Measurements from ENCODE around the gene EPB41L2.
A peak's percentile ranks its signal among the peaks of the same experiment; 100 is the strongest.

The EPB41L2 gene

GRCh38 chr6:131061751-131062119 lies 1.3 kb downstream of the EPB41L2 start:
- DNase-seq (ENCODE audit: low spot score): no peak

GRCh38 chr6:131061041-131061750 lies 1.8 kb downstream of the EPB41L2 start:
- peak; percentile 41 for DNase-seq (ENCODE audit: low spot score)

- DNase-seq (ENCODE audit: low spot score): no peak
These were observed 2.7 kb downstream of the EPB41L2 start for GRCh38 chr6:131060311-131060710.

DNA sequence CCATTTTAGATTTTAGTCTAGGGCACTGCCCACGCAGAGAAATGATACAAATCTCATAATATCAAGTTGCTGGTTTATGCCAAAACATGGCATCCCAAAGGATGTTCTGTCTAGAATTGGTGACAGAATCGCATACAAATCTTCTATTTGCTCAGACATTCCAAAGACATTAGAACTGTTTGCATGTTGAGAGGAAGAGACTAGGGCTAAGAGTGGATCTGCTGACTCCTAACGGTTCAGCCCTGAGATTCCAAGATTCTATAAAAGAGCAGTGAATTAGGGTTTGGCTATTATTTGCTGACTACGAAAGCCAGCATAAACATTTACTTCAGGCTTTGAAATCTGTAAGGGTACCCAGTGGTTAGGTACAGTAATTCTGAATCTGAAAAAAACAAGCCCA lies 3.6 kb downstream of the EPB41L2 start:
- no peak for DNase-seq (ENCODE audit: low spot score)

DNA sequence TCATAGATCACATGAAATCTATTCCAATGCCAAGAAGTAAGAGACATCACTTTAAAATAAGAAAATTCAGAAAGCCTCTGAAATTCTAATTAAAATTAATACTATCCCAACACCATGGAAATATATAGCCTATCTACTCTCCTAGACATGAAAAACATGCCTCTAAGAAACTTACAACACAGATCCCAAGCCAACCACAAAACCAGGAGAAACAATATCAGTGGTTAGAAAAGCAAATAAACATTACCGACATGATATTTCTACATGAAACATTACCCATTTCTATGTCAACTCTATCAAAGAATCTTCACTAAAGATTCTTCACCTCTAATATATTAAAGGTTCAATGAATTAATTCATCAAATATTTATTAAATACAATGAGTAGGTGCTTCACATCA lies 4.8 kb downstream of the EPB41L2 start:
- DNase-seq (ENCODE audit: low spot score): no peak

DNA sequence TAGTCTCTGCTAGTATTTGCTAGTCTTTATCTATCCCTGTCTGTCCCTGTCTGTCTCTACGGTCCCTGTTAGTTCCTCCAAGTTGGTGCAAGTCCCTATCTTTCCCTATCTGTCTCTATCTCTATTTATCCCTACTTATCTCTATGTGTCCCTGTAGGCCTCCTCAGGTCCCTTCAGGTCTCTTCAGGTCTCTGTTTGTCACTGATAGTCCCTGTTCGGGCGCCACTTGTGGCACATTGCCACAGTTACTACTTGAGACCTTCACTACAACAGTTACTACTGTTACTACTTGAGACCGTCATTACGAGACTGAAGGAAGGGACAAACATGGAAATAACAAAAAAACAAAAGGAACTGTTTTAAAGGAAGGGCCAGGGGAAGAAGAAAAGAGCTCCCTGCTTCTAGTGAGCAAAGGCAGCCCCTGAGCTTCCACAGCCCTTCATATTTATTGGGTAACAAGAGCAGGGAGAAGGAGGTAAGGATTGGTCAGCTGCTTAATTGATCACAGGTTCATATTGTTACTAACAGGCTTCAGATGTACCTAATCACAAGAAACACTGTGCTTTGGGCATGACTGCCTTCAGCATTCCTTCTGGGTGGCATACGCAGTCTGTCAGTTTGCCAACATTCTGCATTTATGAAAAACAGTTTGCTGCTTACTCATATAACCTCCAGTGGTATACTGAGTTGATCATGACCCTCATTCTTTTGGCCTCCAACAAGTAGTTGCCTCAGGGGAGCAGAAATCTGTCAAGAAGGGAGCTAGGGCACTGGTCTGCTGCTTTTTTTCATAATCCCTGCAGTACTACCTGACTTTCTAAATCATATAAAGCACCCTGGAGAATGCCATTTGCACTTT lies 8.4 kb downstream of the EPB41L2 start:
- no peak for DNase-seq (ENCODE audit: low spot score)

GRCh38 chr6:131053546-131054240 lies 9.4 kb downstream of the EPB41L2 start:
- DNase-seq (ENCODE audit: low spot score): peak; percentile 81

- DNase-seq (ENCODE audit: low spot score): no peak
These were observed 10.9 kb downstream of the EPB41L2 start for GRCh38 chr6:131052181-131052580.

DNA sequence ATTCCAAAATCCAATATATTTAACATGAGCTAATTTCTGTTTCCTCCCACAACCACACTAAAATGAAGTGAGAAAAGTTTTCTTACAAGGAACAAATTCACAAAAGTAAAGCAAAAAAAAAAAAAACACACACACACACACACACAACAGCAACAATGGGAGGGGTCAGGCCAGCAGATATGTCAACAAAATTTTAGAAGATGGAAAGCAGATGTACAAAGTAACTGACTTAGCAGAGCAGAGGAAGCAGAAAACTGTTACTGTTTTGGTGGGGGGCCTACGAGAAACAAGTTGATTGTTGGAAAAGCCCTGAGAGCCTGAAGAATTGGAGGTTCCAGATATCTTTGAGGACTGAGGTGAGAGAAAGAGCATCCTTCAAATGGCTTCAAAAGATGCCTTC lies 11.7 kb downstream of the EPB41L2 start:
- no peak for DNase-seq (ENCODE audit: low spot score)

- DNase-seq (ENCODE audit: low spot score): no peak
These were observed 13.4 kb downstream of the EPB41L2 start for GRCh38 chr6:131049608-131050007.

GRCh38 chr6:131048933-131049515 lies 14.0 kb downstream of the EPB41L2 start:
- no peak for DNase-seq (ENCODE audit: low spot score)

- DNase-seq (ENCODE audit: low spot score): no peak
These were observed 14.6 kb downstream of the EPB41L2 start for GRCh38 chr6:131048459-131048858.

GRCh38 chr6:131045139-131045538 lies 17.9 kb downstream of the EPB41L2 start:
- no peak for DNase-seq (ENCODE audit: low spot score)

DNA sequence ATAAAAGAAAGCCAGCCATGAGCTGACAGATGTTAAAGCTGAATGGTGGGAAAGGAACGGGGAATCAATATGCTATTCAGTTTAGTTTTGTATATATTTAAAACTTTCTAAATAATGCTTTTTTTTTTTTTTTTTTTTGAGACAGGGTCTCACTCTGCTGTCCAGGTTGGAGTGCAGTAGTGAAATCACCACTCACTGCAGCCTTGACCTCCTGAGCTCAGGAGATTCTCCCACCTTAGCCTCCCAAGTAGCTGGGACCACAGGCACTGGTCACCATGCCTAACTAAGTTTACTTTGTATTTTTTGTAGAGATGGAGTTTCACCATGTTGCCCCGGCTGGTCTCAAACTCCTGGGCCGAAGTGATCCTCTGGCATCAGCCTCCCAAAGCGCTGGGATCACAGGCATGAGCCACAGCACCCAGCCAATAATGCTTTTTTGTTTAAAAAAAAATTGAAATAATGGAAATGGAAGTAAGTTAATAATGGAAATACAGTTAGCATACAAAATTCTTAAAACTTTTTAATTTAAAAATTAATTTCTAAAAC lies 19.1 kb downstream of the EPB41L2 start:
- no peak for DNase-seq (ENCODE audit: low spot score)

GRCh38 chr6:131042664-131043063 lies 20.4 kb downstream of the EPB41L2 start:
- no peak for DNase-seq (ENCODE audit: low spot score)

GRCh38 chr6:131041814-131042213 lies 21.2 kb downstream of the EPB41L2 start:
- no peak for DNase-seq (ENCODE audit: low spot score)

DNA sequence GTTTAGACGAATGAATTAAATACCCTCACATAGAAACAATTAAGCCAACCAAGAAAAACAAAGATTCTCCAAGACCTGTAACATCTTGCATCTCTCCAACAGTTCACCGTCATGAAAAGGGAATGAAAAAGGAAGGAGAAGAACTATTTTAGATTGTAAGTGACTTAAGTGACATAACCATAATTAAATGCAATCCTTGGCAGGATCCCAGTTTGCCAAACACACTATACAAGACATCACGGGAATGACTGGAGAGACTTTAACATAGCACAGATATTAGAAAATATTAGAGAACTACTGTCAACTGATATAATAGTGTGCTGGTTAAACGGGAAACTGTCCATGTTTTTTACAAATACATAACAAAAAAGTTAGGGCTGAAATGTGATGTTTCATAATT lies 22.2 kb downstream of the EPB41L2 start:
- DNase-seq (ENCODE audit: low spot score): no peak

DNA sequence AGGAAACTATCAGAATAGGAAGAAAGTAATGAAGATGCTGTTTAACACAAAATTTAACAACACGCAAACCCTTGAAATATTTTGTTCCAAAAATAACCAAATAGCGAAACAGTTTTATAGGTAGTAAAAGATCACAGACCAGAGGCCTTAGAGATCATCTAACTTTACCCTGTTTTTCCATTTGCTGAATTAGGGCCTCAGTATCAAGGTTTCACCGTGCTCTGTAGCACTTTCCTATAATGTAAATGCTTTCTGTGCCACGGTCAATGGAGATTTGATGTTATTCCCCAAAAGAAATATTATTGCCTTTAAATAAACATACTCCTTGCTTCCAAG lies 23.7 kb downstream of the EPB41L2 start:
- DNase-seq (ENCODE audit: low spot score): no peak

DNA sequence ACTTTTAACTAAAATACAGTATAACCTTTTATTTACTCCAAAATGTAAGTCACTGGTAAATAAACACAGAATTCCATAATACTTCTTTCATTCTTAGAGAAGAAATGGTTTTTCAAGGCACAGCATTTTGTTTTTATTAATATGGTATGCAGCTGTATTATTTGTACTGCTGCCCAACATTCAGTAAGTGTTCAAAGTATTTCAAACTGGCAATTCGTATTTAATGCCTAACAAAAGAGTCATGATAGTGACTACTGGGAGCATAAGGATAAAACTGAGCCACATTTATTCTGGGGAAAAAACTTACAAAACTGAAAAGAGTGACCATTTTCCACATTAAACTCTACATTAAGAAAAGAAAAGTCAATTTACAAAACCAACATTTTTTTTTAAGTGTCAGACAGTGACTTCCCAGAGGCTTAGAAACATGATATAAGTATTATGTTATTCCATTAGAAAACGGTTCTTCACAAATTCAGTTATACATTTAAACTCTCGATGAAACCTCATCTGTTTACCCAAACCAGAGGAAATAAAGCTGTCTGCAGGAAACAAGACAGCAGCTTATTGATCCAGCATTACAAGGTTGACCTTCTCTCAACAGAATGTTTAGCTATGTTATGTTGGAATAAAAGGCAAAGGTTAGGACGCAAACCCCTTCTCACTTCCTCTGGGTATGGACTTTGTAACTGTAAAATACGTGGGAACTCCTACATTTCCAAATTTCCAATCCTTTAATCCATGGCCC lies 24.3 kb downstream of the EPB41L2 start:
- no peak for DNase-seq (ENCODE audit: low spot score)

DNA sequence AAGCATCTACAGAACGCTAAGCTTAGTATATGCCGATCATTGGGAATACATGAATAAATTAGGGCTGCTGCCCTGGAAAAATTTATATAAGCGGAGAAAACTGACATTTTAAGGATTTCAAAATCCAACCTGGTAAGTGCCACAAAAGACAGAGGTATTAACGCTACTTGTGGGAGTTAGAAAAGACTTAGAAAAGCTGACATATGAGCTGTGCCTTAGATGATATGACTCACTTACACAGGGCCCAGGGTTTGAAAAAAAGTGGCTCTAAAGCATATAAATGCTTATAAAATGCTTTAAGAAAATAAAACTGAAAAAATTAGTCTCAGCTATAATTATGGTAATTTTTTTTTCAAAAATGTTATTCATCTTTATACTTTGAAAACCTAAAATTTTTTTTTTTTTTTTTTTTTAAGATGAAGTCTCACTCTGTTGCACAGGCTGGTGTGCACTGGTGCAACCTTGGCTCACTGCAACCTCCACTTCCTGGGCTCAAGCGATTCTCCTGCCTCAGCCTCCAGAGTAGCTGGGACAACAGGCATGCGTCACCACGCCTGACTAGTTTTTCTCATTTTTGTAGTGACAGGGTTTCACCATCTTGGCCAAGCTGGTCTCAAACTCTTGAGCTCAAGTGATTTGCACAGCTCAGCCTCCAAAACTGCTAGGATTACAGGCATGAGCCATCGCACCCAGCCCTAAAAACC lies 25.7 kb downstream of the EPB41L2 start:
- no peak for DNase-seq (ENCODE audit: low spot score)

DNA sequence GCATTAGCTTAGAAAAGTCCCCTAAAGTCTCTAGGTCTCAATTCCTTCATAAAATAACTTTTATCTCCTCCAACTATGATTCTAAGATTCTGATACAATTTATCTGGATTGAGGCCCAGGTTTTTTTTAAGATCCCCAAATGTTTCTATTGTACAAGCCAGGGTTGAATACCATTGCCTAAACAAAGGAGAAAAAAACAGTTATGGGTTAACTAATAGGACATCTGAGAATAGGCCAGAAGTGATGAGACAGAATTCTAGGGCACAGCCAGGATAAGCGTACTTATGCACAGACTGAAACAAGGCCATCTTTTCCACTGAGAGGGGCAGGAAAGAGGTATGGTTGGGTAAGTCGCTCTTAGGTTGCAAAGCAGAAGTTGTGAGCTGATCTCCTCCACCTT lies 26.4 kb downstream of the EPB41L2 start:
- DNase-seq (ENCODE audit: low spot score): no peak

Data from LoVo (cell line).